Measurements from ENCODE around the gene CUL4A.

CUL4A gene

DNA sequence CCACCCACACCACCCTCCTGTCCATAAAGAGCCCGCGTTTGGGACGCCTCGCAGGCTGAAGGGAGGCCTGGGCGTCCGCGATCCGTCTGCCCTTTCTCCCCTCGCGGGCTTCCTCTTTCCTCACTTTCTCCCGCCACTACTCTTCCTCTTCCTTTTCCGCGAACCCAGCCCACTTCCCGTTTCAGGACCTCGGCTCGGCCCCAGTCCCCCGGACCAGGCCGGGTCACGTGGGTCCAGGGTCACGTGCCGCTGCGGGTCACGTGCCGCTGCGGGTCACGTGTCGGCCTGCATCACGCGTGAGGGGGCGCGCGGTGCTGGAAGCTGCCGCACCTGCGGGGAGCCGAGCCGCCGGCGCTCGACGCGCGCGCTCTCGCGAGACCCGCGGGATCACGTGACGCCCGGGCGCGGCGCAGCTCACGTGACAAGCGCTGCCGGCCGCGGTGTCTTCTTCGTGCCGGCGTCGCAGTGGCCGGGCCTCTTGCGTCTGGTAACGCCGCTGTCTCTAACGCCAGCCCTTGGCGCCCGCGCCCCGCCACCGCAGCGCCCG lies 87.5 kb downstream of the CUL4A start, which contains the start of gene LAMP1:
TSS of gene LAMP1 (plus strand) at position 417 of the 547 bp plus-strand sequence. CDS start 196 bp downstream, outside the sequence.
- peak within 1 kb of the TSS; percentile 96 for H3K4me3 ChIP-seq (ENCODE audit: low read depth, low read length)
- TF ChIP-seq, protein P1, sequence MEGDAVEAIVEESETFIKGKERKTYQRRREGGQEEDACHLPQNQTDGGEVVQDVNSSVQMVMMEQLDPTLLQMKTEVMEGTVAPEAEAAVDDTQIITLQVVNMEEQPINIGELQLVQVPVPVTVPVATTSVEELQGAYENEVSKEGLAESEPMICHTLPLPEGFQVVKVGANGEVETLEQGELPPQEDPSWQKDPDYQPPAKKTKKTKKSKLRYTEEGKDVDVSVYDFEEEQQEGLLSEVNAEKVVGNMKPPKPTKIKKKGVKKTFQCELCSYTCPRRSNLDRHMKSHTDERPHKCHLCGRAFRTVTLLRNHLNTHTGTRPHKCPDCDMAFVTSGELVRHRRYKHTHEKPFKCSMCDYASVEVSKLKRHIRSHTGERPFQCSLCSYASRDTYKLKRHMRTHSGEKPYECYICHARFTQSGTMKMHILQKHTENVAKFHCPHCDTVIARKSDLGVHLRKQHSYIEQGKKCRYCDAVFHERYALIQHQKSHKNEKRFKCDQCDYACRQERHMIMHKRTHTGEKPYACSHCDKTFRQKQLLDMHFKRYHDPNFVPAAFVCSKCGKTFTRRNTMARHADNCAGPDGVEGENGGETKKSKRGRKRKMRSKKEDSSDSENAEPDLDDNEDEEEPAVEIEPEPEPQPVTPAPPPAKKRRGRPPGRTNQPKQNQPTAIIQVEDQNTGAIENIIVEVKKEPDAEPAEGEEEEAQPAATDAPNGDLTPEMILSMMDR (IDR thresholded peaks at IDR 0.05; ENCODE audit: control insufficient read depth, extremely low read depth, insufficient read depth): no peak
- DNase-seq (ENCODE audit: low read depth): peak; percentile 86

DNA sequence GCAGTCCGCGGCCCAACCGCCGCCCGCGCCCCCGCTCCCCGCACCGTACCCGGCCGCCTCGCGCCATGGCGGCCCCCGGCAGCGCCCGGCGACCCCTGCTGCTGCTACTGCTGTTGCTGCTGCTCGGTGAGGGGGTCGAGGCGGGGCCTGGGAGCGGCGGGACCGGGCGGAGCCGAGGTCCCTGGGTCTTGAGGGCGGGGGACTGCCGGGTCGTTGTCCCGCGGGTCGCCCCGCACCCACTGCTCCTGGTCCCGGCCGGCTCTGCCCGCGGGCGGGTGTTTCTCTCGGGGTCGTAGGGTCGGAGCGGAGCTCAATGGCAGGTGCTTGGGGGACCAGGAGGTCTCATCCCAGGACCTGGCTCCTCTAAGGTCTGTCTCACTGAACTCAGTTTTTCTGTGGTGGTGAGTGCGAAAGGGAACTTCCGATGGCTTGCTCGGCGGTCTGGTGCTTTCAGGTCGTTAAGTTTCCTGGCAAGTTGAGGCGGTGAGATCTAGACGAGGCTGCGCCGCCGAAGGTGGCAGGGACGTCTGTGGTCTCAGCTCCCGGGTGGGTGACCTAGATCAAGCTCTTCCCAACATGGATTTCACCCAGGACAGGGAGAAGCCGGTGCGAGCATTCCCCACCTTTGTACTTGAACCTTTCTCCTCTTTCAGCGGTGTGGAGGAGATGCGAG lies 88.1 kb downstream of the CUL4A start:
- TF ChIP-seq, protein P1 (IDR thresholded peaks at IDR 0.05; ENCODE audit: control insufficient read depth, extremely low read depth, insufficient read depth): no peak
- DNase-seq (ENCODE audit: low read depth): no peak
- H3K4me3 ChIP-seq (ENCODE audit: low read depth, low read length): peak overlapping the region; percentile 96

DNA sequence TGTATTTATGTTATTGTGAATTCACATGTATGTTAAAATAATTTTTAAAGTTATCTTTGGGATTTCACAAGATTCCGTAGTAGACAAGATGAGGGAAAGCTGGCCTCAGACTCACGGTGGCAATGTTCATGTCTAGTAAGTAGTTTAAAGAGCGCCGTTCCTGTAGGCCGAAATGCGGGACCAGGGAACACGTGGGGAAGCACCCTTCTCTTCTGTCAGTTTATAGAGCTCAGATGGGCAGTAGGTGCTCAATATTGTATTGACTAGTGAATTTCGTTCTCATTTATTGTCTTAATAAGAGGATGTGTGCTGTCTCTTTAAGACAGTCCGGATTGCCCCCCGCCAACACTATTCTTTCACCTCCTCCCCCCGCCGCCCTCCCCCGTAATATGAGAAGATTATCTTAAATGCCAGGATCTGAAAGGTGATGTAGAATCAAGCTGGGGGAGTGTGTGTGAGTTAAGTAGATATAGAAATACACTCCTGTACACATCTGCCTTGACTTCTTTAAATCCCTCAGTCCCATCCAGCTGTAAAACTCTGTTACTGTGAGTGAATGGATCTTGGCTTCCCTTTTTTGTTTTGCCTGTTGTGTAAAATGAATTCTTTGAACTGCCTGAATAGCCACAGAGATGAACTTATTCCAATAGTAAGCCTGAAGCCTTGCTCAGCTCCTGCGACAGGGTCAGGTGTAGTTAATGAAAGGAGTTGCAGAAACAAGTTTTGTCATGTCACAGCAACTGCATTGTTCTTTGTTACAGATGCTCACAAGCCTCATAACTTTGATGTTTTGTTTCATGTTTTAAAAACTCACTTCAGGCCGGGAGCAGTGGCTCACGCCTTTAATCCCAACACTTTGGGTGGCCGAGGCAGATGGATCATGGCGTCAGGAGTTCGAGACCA lies 88.9 kb downstream of the CUL4A start:
- DNase-seq (ENCODE audit: low read depth): no peak
- TF ChIP-seq, protein P1 (IDR thresholded peaks at IDR 0.05; ENCODE audit: control insufficient read depth, extremely low read depth, insufficient read depth): no peak
- H3K4me3 ChIP-seq (ENCODE audit: low read depth, low read length): peak overlapping the region; percentile 96

DNA sequence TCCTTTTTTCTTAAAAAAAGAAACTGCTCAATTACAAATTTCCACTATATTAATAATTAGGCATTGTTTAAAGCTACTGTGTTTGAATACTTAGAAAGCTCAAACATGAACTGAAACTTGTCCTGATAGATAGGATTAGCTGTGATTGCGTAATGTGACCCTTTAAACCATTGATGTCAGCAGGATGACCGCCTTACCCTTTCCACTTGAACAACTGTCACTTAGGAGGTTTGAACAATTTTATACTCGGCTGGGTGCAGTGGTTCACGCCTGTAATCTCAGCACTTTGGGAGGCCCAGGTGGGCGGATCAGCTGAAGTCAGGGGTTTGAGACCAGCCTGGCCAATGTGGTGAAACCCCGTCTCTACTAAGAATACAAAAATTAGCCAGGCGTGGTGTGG lies 90.5 kb downstream of the CUL4A start:
- no peak overlapping the region for H3K4me3 ChIP-seq (ENCODE audit: low read depth, low read length)
- TF ChIP-seq, protein P1 (IDR thresholded peaks at IDR 0.05; ENCODE audit: control insufficient read depth, extremely low read depth, insufficient read depth): no peak
- DNase-seq (ENCODE audit: low read depth): no peak

DNA sequence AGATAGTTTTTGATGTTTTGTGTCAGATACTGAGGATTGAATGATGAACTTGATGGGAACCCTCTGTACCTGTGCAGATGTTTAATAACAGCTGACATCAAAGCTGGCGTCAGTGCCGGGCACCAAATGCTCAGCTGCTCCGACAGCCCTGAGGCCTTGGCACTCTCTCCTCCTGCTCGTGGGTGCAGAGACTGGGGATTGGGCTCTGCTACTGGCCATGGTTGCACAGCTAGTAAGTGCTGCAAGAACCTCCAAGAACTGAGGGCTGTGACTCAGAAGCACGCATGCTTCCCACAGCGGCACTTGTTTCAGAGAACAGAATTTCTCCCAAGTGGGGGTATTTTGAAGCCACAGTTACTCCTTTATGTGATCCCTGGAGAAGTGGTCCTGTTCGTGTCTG lies 93.6 kb downstream of the CUL4A start:
- no peak for DNase-seq (ENCODE audit: low read depth)
- no peak overlapping the region for H3K4me3 ChIP-seq (ENCODE audit: low read depth, low read length)
- TF ChIP-seq, protein P1 (IDR thresholded peaks at IDR 0.05; ENCODE audit: control insufficient read depth, extremely low read depth, insufficient read depth): no peak

DNA sequence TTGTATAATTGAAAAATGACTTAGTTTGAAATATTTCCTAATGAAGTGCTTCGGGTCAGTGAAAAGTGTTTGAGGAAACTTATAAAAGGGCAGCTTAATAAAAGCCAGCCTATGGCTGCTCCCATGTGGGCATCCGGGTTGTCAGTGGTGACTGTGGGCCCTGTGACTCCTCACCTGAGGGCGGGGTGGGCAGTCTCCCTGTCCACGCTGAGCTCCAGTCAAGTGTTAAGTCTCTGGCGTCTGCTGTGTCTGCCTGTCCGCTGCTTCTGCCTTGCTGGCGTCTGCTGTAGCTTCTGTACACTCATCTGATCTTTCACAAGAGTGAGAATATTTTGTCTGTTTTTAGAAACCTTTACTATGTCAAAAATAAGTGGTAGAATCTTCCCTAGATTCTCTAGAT lies 94.7 kb downstream of the CUL4A start:
- no peak for DNase-seq (ENCODE audit: low read depth)
- TF ChIP-seq, protein P1 (IDR thresholded peaks at IDR 0.05; ENCODE audit: control insufficient read depth, extremely low read depth, insufficient read depth): no peak
- no peak overlapping the region for H3K4me3 ChIP-seq (ENCODE audit: low read depth, low read length)
